NCI-H345 treated with DMSO at 0.1 percent for 48 hours (cell line): Measurements from ENCODE around the gene PGLYRP1.

Source experiments
- DNase-seq: peaks from one replicate; lab custom pipeline; 2025; ENCODE audit not compliant: unreplicated experiment; lab: John Stamatoyannopoulos, UW

PGLYRP1 gene

GRCh38 chr19:46022431-46023310 lies at the start of gene PGLYRP1:
PGLYRP1 (minus strand) TSS chr19:46023053; CDS start chr19:46023021, 32 bp downstream.
- DNase-seq: no peak

- DNase-seq: no peak
Measured at GRCh38 chr19:46069806-46070341, 47.0 kb upstream of the PGLYRP1 start.

- no peak for DNase-seq
Measured at GRCh38 chr19:46068345-46069258, 45.7 kb upstream of the PGLYRP1 start.

GRCh38 chr19:46067691-46068090 lies 44.8 kb upstream of the PGLYRP1 start:
- DNase-seq: no peak

DNA sequence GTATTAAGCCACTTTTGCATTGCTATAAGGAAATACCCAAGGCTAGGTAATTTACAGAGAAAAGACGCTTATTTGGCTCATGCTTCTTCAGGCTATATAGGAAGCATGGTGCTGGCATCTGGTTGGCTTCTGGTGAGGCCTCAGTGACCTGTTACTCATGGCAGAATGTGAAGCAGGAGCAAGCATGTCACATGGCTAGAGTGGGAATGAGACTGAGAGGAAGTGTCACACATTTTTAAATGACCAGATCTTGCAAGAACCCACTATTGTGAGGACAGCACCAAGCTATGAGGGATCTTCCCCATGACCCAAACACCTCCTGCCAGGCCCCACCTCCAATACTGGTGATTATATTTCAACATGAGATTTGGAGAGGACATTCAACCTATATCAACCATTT lies 43.6 kb upstream of the PGLYRP1 start:
- no peak for DNase-seq

DNA sequence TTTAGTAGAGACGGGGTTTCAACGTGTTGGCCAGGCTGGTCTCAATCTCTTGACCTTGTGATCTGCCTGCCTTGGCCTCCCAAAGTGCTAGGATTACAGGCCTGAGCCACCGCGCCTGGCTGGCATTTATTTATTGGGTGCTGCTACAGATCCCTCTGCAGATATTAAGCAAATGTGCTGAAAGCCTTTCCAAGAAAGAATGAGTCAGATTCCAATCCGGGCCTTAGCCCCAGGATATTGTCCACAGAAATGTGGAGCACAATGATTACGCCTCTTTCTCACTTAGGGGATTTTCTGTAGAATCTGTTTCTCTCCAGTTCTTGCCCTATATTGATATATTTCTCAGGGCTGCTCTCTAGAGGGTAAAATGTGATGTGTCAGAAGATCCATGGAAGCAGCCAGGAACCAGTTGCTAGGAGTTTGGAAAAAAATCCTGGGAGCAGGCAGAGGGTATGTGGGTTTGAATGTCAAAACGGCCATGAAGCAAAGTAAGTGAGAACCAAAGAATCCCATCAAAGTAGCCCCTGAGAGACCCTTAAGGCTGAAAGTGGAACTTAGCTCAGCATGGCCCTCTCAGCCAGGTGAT lies 42.7 kb upstream of the PGLYRP1 start:
- no peak for DNase-seq

DNA sequence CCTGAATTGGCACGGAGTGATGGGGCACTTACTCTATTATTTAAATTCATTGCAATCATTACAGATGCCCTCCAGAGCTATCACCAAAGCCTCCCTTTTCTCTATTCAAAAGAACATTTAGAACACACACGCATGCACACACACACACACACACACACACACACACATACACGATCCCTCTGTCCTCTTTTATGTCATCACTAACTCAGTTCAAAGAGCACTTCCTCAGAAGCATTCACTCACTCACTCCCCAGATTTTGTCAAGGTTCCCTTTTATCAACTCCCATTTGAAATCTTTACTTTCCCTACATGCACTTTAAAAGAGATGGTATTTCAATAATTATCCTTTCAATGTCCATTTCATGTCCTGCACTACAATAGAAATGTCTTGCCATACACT lies 40.3 kb upstream of the PGLYRP1 start:
- DNase-seq: no peak

DNA sequence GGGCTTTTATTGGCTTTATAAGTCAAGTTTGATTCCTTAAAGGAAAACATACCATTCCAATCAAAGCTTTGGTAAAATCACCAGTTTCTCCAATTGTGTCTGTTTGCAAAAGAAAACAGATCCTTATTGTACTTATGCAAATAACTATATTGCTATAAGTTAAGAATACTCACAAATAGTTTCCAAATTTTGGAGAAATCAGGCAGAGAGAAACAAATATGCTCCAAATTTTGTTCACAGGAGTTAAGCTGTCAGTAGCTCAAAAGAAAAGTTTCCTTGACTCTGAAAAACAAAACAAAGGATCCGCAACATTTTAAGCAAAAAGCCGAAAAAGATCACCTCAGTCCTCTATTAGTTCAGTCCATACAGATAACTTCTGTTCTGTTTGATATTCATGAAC lies 37.2 kb upstream of the PGLYRP1 start:
- DNase-seq: no peak

DNA sequence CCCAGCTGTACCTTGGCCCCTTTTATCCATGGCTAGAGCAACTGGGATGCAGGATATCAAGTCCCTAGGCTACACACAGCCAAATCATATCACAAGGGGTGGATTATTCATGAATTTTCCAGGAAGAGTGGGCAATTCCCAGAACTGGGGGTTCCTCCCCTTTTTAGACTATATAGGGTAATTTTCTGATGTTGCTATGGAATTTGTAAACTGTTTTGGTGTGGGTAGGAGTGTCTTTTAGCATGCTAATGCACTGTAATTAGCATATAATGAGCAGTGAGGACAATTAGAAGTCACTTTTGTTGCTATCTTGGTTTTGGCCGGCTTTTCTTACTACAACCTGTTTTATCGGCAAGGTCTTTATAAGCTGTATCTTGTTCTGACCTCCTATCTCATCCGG lies 35.9 kb upstream of the PGLYRP1 start:
- no peak for DNase-seq

- peak; percentile 14 for DNase-seq
Measured at GRCh38 chr19:46056536-46056935, 33.7 kb upstream of the PGLYRP1 start.

DNA sequence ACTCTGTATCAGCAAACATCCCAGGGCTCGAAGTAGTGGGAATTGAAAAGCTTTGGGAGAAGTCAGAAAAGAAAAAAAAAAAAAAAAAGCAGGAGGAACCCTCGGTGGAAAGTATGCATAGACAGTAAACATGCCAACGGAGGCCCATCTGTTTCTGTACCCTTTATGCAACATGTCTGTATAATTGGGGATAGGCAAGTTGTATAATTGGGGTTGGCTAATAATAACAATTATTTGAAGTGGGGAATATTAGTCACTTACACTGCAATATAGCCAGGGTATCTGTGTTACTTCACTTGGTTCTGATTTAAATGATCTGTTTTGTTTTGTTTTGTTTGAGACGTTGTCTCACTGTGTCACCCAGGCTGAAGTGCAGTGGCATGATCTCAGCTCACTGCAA lies 30.0 kb upstream of the PGLYRP1 start:
- DNase-seq: no peak

DNA sequence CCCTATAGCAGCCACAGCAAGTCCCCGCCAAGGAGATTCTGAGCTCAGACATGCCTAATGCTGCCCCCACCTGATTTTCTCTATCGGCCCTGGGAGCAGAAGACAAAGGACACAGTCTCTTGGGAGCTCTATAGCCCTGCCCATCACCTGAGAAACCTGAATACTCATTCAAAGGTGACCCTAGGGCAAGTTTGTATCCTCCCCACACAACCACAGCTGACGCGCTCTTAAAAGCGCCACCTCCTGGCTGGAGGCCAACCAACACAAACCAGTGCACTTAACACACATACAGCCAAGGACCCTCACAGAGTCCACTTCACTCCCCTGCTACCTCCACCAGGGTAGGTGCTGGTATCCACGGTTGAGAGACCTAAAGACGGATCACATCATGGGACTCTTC lies 26.7 kb upstream of the PGLYRP1 start:
- peak; percentile 28 for DNase-seq

DNA sequence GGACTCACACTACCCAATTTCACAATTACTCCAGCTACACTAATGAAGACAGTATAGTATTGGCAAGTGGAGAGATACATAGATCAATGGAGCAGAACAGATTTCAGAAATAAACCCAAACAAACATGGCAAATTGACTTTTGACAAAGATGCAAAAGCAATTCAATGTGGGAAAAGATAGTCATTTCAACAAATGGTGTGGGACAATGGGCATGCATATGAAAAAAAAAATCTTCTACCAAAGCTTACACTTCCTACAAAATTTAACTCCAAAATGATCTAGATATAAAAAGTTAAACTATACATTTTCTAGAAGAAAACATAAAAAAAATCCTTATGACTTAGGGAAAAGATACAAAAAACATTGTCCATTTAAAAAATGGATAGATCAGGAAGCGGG lies 20.7 kb upstream of the PGLYRP1 start:
- no peak for DNase-seq

GRCh38 chr19:46042252-46042883 lies 19.5 kb upstream of the PGLYRP1 start:
- no peak for DNase-seq

DNA sequence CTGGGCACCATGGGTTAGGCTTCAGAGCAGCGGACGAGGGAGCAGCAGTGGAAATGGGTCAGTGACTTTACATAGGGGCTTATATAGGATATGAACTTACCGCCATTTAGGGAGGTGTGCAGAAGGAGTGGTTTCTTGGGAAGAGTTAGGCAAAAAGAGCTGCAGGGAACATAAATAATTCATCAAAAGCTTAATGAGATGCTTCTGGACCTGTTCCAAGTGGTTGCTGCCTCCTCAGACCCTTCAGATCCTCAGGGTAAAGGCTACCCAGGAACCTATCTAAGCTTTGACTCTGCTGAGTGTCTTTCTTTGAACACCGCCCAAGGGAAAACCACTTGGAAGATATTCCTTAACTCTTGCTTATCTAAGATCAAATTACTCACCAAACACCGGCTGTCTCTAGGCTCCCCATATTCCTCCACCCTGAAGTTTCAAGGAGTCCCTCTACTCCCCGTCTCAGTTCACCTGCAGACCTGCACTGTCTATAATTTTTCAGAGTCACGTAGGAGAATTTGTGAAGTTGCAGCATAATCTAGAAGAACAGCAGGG lies 18.2 kb upstream of the PGLYRP1 start, which contains the start of gene IGFL4:
Gene IGFL4 (minus strand): TSS at position 51 of the 549 bp plus-strand sequence. CDS start 40 bp downstream, at position 11.
- peak; percentile 4 for DNase-seq

DNA sequence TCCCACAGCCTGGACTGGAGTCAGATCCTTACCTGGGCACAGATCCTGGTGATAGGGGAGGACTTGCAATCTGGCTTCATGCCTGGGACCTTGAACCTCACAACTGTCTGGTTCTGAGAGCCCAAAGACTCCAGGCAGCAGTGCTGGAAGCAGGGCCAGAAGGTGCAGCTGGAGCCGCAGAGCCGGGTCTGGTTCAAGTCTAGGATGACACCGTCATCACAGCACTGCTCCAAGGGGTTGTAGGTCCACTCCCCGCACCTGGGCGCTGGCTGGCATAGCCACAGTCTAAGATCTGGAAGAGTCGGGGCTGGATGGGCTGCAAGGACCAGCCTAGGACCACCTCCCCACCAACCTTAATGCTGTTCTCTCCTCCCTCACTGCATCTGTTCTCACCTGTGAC lies 17.3 kb upstream of the PGLYRP1 start:
- DNase-seq: no peak

- DNase-seq: no peak
Measured at GRCh38 chr19:46036744-46037128, 13.9 kb upstream of the PGLYRP1 start.

DNA sequence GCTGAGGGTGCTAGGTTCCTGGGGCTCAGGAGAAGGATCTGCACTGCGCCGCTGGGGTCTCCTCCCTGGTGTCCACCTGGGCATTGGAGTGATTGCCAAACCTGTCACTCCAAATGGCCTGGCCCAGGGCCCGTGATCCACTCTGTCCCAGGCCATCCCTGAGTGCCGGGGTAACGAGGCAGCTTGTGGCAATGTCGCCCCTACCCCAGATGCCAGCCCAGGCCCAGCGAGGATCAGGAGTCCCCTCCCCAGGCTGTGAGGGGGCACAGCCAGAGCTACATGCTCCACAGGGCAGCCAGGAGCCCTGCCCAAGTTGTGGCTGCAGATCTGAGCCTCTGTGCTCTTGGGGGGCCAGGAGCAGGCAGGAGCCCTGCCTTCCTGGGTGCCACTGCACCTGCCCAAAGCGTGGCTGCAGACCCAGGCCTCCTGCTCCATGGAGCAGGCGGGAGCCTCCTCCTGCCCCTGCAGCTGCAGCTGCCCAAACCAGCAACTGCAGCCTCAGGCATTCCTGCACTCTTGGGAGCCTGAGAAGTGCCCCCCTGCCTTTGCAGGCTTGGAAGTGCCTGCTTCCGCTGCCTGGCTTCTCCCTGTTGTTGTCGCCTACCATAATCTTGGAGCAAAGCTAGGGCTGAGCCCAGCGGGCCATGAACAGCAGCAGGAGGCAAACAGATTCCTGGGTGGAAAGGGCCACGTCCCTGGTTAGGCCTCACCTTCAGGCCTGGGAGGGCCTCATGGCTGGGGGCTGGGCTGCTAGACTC lies 13.3 kb upstream of the PGLYRP1 start:
- no peak for DNase-seq

- no peak for DNase-seq
Measured at GRCh38 chr19:46035546-46035945, 12.7 kb upstream of the PGLYRP1 start.

DNA sequence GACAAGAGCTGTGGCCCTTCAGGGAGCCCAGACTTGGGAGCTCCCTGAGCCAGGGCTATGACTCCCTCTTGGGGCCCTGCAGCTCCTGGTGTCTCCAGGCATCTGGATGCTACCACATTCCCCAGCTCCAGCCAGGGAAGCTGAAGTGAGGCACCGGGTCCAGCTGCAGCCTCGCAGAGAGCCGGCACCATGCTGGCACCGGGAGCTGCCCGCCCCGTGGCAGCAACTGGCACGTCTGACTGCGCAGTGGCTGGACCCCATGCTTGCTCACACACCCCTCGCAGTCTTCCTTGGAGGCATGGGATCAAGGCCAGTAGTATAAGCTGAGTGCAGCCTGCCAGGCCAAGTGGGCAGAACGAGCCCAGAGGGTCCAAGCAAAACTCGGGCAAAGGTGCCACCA lies 10.5 kb upstream of the PGLYRP1 start:
- DNase-seq: no peak
